ENCODE results near the gene ARFGEF3. TPM values are rescaled to one million over a fixed set of nuclear protein-coding genes. Genes with fewer than 3 reads are reported as not detected.

The ARFGEF3 gene
- total and polyA plus RNA-seq, 2 donors (not counting 1 experiment from before 2014, with no cell fraction given): under 0.01 to 0.14 TPM

- Histone ChIP-seq H3K4me1 (ENCODE audit: control insufficient read depth, extremely low read depth, insufficient read depth, low read length) (peaks cover 2% of the 10 kb centered on the region), H3K9ac (ENCODE audit: insufficient read depth, low read length) (no peak overlapping the region), H3K9me3 (ENCODE audit: control insufficient read depth, insufficient read depth, low read depth, low read length) (no peaks in the 10 kb centered on the region), H3K4me2 (ENCODE audit: extremely low read depth, insufficient read depth, low read length) (no peak overlapping the region), H2AFZ (ENCODE audit: low read length) (no peak overlapping the region), H3K79me2 (ENCODE audit: control insufficient read depth, insufficient read depth, low read length) (no peaks in the 10 kb centered on the region), H3K4me3 (replicated peaks in 1 of 4; ENCODE audit: control extremely low read depth in 1 of 4, insufficient read depth in 1 of 4, low read depth in 3 of 4, low read length in 4 of 4) (no peak overlapping the region), H4K20me1 (ENCODE audit: control insufficient read depth, extremely low read depth, insufficient read depth, low read length) (no peaks in the 10 kb centered on the region), H3K27me3 (ENCODE audit: control insufficient read depth, insufficient read depth, low read length) (peaks cover 34% of the 10 kb centered on the region), H3K36me3 (ENCODE audit: control insufficient read depth, insufficient read depth, low read length) (no peaks in the 10 kb centered on the region), H3K27ac (ENCODE audit: insufficient read depth, low read length) (no peak overlapping the region)
- no peak for DNase-seq (ENCODE audit: low read depth in 2 of 2)
- TF ChIP-seq EZH2 (IDR thresholded peaks at IDR 0.05; ENCODE audit: low read length, missing control alignments): no peak
- TF ChIP-seq CTCF (conservative IDR thresholded peaks at IDR 0.05 in 1 of 2, IDR thresholded peaks at IDR 0.05 in 1 of 2; ENCODE audit: low read depth in 1 of 2, low read length in 2 of 2): no peak
Measured at GRCh38 chr6:138160329-138161087, 1.2 kb upstream of the ARFGEF3 start.

GRCh38 chr6:138161088-138161337 is 726 bp upstream of the ARFGEF3 start:
- no peak overlapping the region for H3K9ac ChIP-seq (ENCODE audit: insufficient read depth, low read length)
- H3K9me3 ChIP-seq (ENCODE audit: control insufficient read depth, insufficient read depth, low read depth, low read length): no peaks in the 10 kb centered on the region
- H3K27ac ChIP-seq (ENCODE audit: insufficient read depth, low read length): no peak overlapping the region
- TF ChIP-seq EZH2 (IDR thresholded peaks at IDR 0.05; ENCODE audit: low read length, missing control alignments) (no peak), CTCF (conservative IDR thresholded peaks at IDR 0.05 in 1 of 2, IDR thresholded peaks at IDR 0.05 in 1 of 2; ENCODE audit: low read depth in 1 of 2, low read length in 2 of 2) (no peak)
- DNase-seq (ENCODE audit: low read depth in 2 of 2): no peak
- H3K4me1 ChIP-seq (ENCODE audit: control insufficient read depth, extremely low read depth, insufficient read depth, low read length): peaks cover 2% of the 10 kb centered on the region
- peak overlapping the region in 2 of 4 experiments; percentile 9 to 45 for H3K4me3 ChIP-seq (replicated peaks in 1 of 4; ENCODE audit: control extremely low read depth in 1 of 4, insufficient read depth in 1 of 4, low read depth in 3 of 4, low read length in 4 of 4)
- H2AFZ ChIP-seq (ENCODE audit: low read length): no peak overlapping the region
- H3K79me2 ChIP-seq (ENCODE audit: control insufficient read depth, insufficient read depth, low read length): no peaks in the 10 kb centered on the region
- no peaks in the 10 kb centered on the region for H4K20me1 ChIP-seq (ENCODE audit: control insufficient read depth, extremely low read depth, insufficient read depth, low read length)
- H3K4me2 ChIP-seq (ENCODE audit: extremely low read depth, insufficient read depth, low read length): no peak overlapping the region
- H3K36me3 ChIP-seq (ENCODE audit: control insufficient read depth, insufficient read depth, low read length): no peaks in the 10 kb centered on the region
- peaks cover 38% of the 10 kb centered on the region for H3K27me3 ChIP-seq (ENCODE audit: control insufficient read depth, insufficient read depth, low read length)

- Histone ChIP-seq H3K27ac (ENCODE audit: insufficient read depth, low read length) (no peak overlapping the region), H3K4me2 (ENCODE audit: extremely low read depth, insufficient read depth, low read length) (peak overlapping the region; percentile 97), H3K36me3 (ENCODE audit: control insufficient read depth, insufficient read depth, low read length) (no peaks in the 10 kb centered on the region), H3K4me1 (ENCODE audit: control insufficient read depth, extremely low read depth, insufficient read depth, low read length) (peaks cover 2% of the 10 kb centered on the region), H3K27me3 (ENCODE audit: control insufficient read depth, insufficient read depth, low read length) (peaks cover 38% of the 10 kb centered on the region), H3K4me3 (replicated peaks in 1 of 4; ENCODE audit: control extremely low read depth in 1 of 4, insufficient read depth in 1 of 4, low read depth in 3 of 4, low read length in 4 of 4) (peak overlapping the region; percentile 25 to 58 (median 34)), H3K9me3 (ENCODE audit: control insufficient read depth, insufficient read depth, low read depth, low read length) (no peaks in the 10 kb centered on the region), H3K79me2 (ENCODE audit: control insufficient read depth, insufficient read depth, low read length) (no peaks in the 10 kb centered on the region), H3K9ac (ENCODE audit: insufficient read depth, low read length) (peak overlapping the region; percentile 37), H2AFZ (ENCODE audit: low read length) (peak overlapping the region; percentile 6), H4K20me1 (ENCODE audit: control insufficient read depth, extremely low read depth, insufficient read depth, low read length) (no peaks in the 10 kb centered on the region)
- peak; percentile 78 for TF ChIP-seq EZH2 (IDR thresholded peaks at IDR 0.05; ENCODE audit: low read length, missing control alignments)
- TF ChIP-seq CTCF (conservative IDR thresholded peaks at IDR 0.05 in 1 of 2, IDR thresholded peaks at IDR 0.05 in 1 of 2; ENCODE audit: low read depth in 1 of 2, low read length in 2 of 2): no peak
- peak; percentile 1 to 4 for DNase-seq (ENCODE audit: low read depth in 2 of 2)
Measured at GRCh38 chr6:138162111-138162954, 594 bp downstream of the ARFGEF3 start.
